Spleen (tissue), 7 donors: Measurements from ENCODE around the gene CTNS.

Experiments
- CTCF ChIP-seq, 11 experiments: fragments of 200-600 bp in 7 of 11; fragments of 450-650 bp in 4 of 11; sonication (generic) in 4 of 11; IDR thresholded peaks in 8 of 11; conservative IDR thresholded peaks in 3 of 11; 1 replicate in 7 of 11; 2 replicates in 4 of 11; pipeline versions ENCODE4 v1.4.0 to v1.8.0; 2016 to 2021; ENCODE audit warnings: antibody characterized with exemption in 11 of 11, inconsistent platforms in 4 of 11, mild to moderate bottlenecking in 1 of 11
- POLR2A ChIP-seq, 3 donors: fragments of 450-650 bp; IDR thresholded peaks; one replicate each; pipeline ENCODE4 v1.5.1; 2017; ENCODE audit warnings: antibody characterized with exemption in 3 of 3, mild to moderate bottlenecking in 1 of 3
- POLR2AphosphoS5 ChIP-seq, 3 donors: sonication (generic); formaldehyde crosslinking; IDR thresholded peaks; one replicate each; pipeline ENCODE4 v1.5.1; 2017; ENCODE audit warnings: antibody characterized with exemption in 3 of 3
- donor health status: DM: no; HTN: no; CAD: no; lungs with moderate emphysema.
- donor health status: DM: no; HTN: no; CAD: no.
- donor health status: DM: no; HTN: no; CAD: no.

- TF ChIP-seq POLR2AphosphoS5 (IDR thresholded peaks at IDR 0.05) (no peak), POLR2A (IDR thresholded peaks at IDR 0.05) (no peak), CTCF (IDR thresholded peaks at IDR 0.05 in 8 of 11, conservative IDR thresholded peaks at IDR 0.05 in 3 of 11) (no peak)
These were observed 32.5 kb downstream of the CTNS start for GRCh38 chr17:3669085-3669347.
